ENCODE measurements around the gene SIGLEC8. TPM values are rescaled to one million over a fixed set of nuclear protein-coding genes. Genes with fewer than 3 reads are reported as not detected.
"Not testable (repeated sequence)": the region's sequence is repeated elsewhere in the genome, so short reads cannot be mapped to it uniquely, and the experiment has no call there.

Gene SIGLEC8
- total and polyA plus RNA-seq, 12 donors = 0.33 to 34.0 (median 5.5) TPM

GRCh38 chr19:51503896-51504295 lies 45.6 kb upstream of the SIGLEC8 start:
- intact Hi-C loops (cut with DNase I) = no loop called here
- H3K36me3 ChIP-seq (replicated peaks in 1 of 2) = no peaks in the 10 kb centered on the region
- no peak for DNase-seq
- no peaks in the 10 kb centered on the region for H3K4me1 ChIP-seq (replicated peaks in 1 of 2)
- no peaks in the 10 kb centered on the region for H3K9me3 ChIP-seq (replicated peaks in 1 of 3)
- TF ChIP-seq, protein P1, sequence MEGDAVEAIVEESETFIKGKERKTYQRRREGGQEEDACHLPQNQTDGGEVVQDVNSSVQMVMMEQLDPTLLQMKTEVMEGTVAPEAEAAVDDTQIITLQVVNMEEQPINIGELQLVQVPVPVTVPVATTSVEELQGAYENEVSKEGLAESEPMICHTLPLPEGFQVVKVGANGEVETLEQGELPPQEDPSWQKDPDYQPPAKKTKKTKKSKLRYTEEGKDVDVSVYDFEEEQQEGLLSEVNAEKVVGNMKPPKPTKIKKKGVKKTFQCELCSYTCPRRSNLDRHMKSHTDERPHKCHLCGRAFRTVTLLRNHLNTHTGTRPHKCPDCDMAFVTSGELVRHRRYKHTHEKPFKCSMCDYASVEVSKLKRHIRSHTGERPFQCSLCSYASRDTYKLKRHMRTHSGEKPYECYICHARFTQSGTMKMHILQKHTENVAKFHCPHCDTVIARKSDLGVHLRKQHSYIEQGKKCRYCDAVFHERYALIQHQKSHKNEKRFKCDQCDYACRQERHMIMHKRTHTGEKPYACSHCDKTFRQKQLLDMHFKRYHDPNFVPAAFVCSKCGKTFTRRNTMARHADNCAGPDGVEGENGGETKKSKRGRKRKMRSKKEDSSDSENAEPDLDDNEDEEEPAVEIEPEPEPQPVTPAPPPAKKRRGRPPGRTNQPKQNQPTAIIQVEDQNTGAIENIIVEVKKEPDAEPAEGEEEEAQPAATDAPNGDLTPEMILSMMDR (IDR thresholded peaks at IDR 0.05) = no peak
- TF ChIP-seq POLR2A (IDR thresholded peaks at IDR 0.05) = no peak
- no peak overlapping the region for H3K4me3 ChIP-seq
- WGBS, 4 donors = 35 to 45% (median 39%) methylated on average over 3 of the region's 3 CpGs
- H3K27ac ChIP-seq = no peak overlapping the region
- no peaks in the 10 kb centered on the region for H3K27me3 ChIP-seq

- H3K27ac ChIP-seq = no peak overlapping the region
- no peaks in the 10 kb centered on the region for H3K27me3 ChIP-seq
- TF ChIP-seq, protein P1 (IDR thresholded peaks at IDR 0.05) = no peak
- no peak for TF ChIP-seq POLR2A (IDR thresholded peaks at IDR 0.05)
- H3K4me3 ChIP-seq = no peak overlapping the region
- no peaks in the 10 kb centered on the region for H3K36me3 ChIP-seq (replicated peaks in 1 of 2)
- WGBS, 4 donors = 64 to 83% (median 70%) methylated on average over 4 to 5 of the region's 5 CpGs
- intact Hi-C loops (cut with DNase I) = no loop called here
- DNase-seq = no peak
- no peaks in the 10 kb centered on the region for H3K9me3 ChIP-seq (replicated peaks in 1 of 3)
- H3K4me1 ChIP-seq (replicated peaks in 1 of 2) = no peaks in the 10 kb centered on the region
Observed at GRCh38 chr19:51503286-51503817, 45.1 kb upstream of the SIGLEC8 start.

GRCh38 chr19:51501594-51502263 lies 43.5 kb upstream of the SIGLEC8 start, which contains the start of gene SIGLEC12:
Gene SIGLEC12 (minus strand): TSS chr19:51501800. CDS start chr19:51501733, 67 bp downstream.
- Histone ChIP-seq H3K9me3 (replicated peaks in 1 of 3) (no peaks in the 10 kb centered on the region), H3K4me3 (no peak within 1 kb of the TSS), H3K4me1 (replicated peaks in 1 of 2) (no peaks in the 10 kb centered on the region), H3K27me3 (no peaks in the 10 kb centered on the region), H3K27ac (no peak within 1 kb of the TSS), H3K36me3 (replicated peaks in 1 of 2) (no peaks in the 10 kb centered on the region)
- TF ChIP-seq, protein P1 (IDR thresholded peaks at IDR 0.05) = no peak
- TF ChIP-seq POLR2A (IDR thresholded peaks at IDR 0.05) = no peak
- peak in 6 of 7 donors; percentile 29 to 61 (median 33) for DNase-seq
- 59 to 74% (median 64%) methylated on average over 8 to 12 of the region's 12 CpGs for WGBS, 4 donors
- intact Hi-C loops (cut with DNase I) = no loop called here

GRCh38 chr19:51500931-51501330 lies 42.7 kb upstream of the SIGLEC8 start:
- H3K36me3 ChIP-seq (replicated peaks in 1 of 2); intact Hi-C loops (cut with DNase I): not testable (repeated sequence)
- WGBS, 4 donors = 28 to 52% (median 40%) methylated on average over 4 to 8 of the region's 8 CpGs

GRCh38 chr19:51497666-51498065 lies 39.4 kb upstream of the SIGLEC8 start:
- no peak for DNase-seq
- intact Hi-C loops (cut with DNase I) = no loop called here
- H3K4me1 ChIP-seq (replicated peaks in 1 of 2) = no peaks in the 10 kb centered on the region
- 31 to 49% (median 42%) methylated on average over 3 of the region's 3 CpGs for WGBS, 4 donors
- no peaks in the 10 kb centered on the region for H3K27me3 ChIP-seq
- H3K27ac ChIP-seq = no peak overlapping the region
- H3K36me3 ChIP-seq (replicated peaks in 1 of 2) = no peaks in the 10 kb centered on the region
- H3K9me3 ChIP-seq (replicated peaks in 1 of 3) = no peaks in the 10 kb centered on the region
- TF ChIP-seq, protein P1 (IDR thresholded peaks at IDR 0.05) = no peak
- no peak for TF ChIP-seq POLR2A (IDR thresholded peaks at IDR 0.05)
- no peak overlapping the region for H3K4me3 ChIP-seq

More at GRCh38 chr19:51500931-51501330, 42.7 kb upstream of the SIGLEC8 start:
- not testable (repeated sequence) for DNase-seq; H3K27ac ChIP-seq; H3K9me3 ChIP-seq (replicated peaks in 1 of 3); H3K4me3 ChIP-seq; H3K27me3 ChIP-seq; H3K4me1 ChIP-seq (replicated peaks in 1 of 2)
